ENCODE measurements around the gene PRKN. TPM values are rescaled to one million over a fixed set of nuclear protein-coding genes. Genes with fewer than 3 reads are reported as not detected.

PRKN gene
- total and polyA plus RNA-seq, 8 donors = 0.82 to 7.2 (median 2.9) TPM

DNA sequence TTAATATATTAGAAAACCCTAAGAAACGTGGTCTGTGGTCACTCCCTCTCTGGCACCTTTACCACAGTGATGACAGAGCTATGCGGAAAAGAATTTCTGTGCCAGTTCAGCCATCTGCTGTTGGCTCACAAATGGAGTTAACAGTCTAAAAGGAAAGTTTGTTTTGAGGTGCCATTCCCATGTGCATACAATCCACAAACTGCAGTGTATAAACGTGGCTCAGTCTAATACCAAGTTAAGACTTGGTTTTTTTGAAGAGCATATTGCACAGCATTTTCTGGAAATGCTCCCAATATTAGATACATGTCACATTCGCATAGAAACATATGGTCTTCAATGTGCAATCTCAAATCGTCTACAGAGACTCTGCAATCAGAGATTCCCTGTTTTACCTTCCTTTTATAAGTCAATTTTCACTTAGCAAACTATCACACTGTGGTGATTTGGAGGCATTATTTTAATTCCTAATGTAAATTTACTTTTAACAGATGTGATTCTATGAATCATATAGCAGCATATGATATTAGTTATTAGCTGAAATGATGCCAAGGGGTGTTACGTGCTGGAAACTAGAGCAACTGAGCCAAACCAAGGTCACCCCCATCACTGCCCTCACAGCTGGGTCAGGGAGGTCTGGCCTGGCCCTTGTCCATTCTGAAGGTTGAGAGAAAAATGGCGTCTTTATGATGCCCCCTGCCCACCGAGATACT is 383.5 kb downstream of the PRKN start:
- no peak for TF ChIP-seq CTCF (IDR thresholded peaks at IDR 0.05)
- no peaks in the 10 kb centered on the region for H3K27me3 ChIP-seq
- intact Hi-C loops (cut with DNase I) = no loop called here
- ATAC-seq (peak; percentile 94 to 95 (median 95)), FAIRE-seq (no peak), DNase-seq (peak in 4 of 6 donors; percentile 28 to 60 (median 44))
- no peaks in the 10 kb centered on the region for H3K36me3 ChIP-seq
- 50 to 51% methylated on average over 8 of the region's 8 CpGs for WGBS, 2 donors
- H3K27ac ChIP-seq = no peak overlapping the region
- H3K4me1 ChIP-seq = peaks cover 11 to 16% (median 12%) of the 10 kb centered on the region in 3 donors
- no peaks in the 10 kb centered on the region for H3K9me3 ChIP-seq
- no peak overlapping the region for H3K4me3 ChIP-seq

- H3K36me3 ChIP-seq = no peaks in the 10 kb centered on the region
- FAIRE-seq = no peak
- no peaks in the 10 kb centered on the region for H3K27me3 ChIP-seq
- TF ChIP-seq CTCF (IDR thresholded peaks at IDR 0.05) = no peak
- no peak for DNase-seq
- no peaks in the 10 kb centered on the region for H3K9me3 ChIP-seq
- intact Hi-C loops (cut with DNase I) = no loop called here
- 28 to 35% methylated on average over 3 of the region's 3 CpGs for WGBS, 2 donors
- peaks cover 11 to 16% (median 12%) of the 10 kb centered on the region in 3 donors for H3K4me1 ChIP-seq
- no peak overlapping the region for H3K4me3 ChIP-seq
- ATAC-seq = peak; percentile 69 to 80 (median 75)
- H3K27ac ChIP-seq = no peak overlapping the region
Observed at GRCh38 chr6:162343198-162343935, 384.2 kb downstream of the PRKN start.

DNA sequence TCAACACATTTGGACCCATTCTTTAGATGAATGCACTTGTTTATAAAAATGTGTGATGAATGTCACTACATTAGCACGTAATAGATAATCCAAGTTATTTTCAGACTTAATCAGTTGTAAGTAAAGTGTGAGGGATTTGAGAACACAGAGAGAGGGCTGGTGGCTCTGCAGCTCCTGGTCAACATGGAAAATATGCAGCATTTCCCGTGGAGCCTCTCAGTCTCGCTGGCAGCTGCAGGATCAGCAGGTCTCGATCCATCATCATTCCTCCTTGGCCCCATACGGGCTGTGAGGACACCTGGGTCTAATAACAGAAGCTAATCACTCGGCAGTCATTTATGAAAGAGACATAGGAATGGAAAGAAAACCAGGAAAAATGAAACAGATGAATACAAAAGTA is 390.2 kb downstream of the PRKN start:
- Histone ChIP-seq H3K27me3 (no peaks in the 10 kb centered on the region), H3K36me3 (no peaks in the 10 kb centered on the region), H3K4me1 (peaks cover 0 to 3% (median 0%) of the 10 kb centered on the region in 3 donors), H3K27ac (no peak overlapping the region), H3K9me3 (no peaks in the 10 kb centered on the region), H3K4me3 (no peak overlapping the region)
- FAIRE-seq (no peak), ATAC-seq (no peak), DNase-seq (no peak)
- 57 to 67% methylated on average over 6 of the region's 6 CpGs for WGBS, 2 donors
- TF ChIP-seq CTCF (IDR thresholded peaks at IDR 0.05) = no peak
- intact Hi-C loops (cut with DNase I) = no loop called here

DNA sequence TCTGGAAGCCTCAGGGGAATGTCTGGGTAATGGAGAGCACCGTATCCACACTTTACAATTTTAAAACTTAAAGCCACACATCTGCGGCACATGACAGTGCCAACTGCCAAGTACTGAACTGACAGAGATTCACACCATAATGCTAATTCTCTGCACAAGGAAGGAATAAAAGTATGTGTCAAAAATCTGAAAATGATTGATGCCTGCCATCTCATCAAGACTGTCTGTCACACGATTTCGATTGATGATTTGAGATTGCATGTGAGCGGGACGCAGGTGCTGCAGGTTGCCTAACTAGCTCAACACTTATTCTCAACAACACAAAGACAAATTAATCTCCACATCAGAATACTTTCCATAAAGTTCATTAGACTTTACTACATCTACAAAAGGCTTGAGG is 391.2 kb downstream of the PRKN start:
- no peak overlapping the region for H3K27ac ChIP-seq
- no peaks in the 10 kb centered on the region for H3K36me3 ChIP-seq
- WGBS, 2 donors = 77 to 89% methylated on average over 6 of the region's 6 CpGs
- TF ChIP-seq CTCF (IDR thresholded peaks at IDR 0.05) = no peak
- H3K4me3 ChIP-seq = no peak overlapping the region
- no peak for FAIRE-seq
- intact Hi-C loops (cut with DNase I) = no loop called here
- H3K9me3 ChIP-seq = no peaks in the 10 kb centered on the region
- no peak for ATAC-seq
- H3K4me1 ChIP-seq = no peaks in the 10 kb centered on the region
- DNase-seq = no peak
- no peaks in the 10 kb centered on the region for H3K27me3 ChIP-seq

- Histone ChIP-seq H3K36me3 (no peaks in the 10 kb centered on the region), H3K27ac (no peak overlapping the region), H3K9me3 (no peaks in the 10 kb centered on the region), H3K4me3 (no peak overlapping the region), H3K4me1 (no peaks in the 10 kb centered on the region), H3K27me3 (no peaks in the 10 kb centered on the region)
- DNase-seq = no peak
- no peak for FAIRE-seq
- intact Hi-C loops (cut with DNase I) = no loop called here
- TF ChIP-seq CTCF (IDR thresholded peaks at IDR 0.05) = no peak
- WGBS, 2 donors = 91 to 96% methylated on average over 4 of the region's 4 CpGs
- ATAC-seq = no peak
Observed at GRCh38 chr6:162332365-162332764, 395.2 kb downstream of the PRKN start.

Measured in pancreas (tissue), 10 donors.